SJSA1 (cell line): ENCODE measurements around the gene CAMK2B. TPM values are rescaled to one million over a fixed set of nuclear protein-coding genes. Genes with fewer than 3 reads are reported as not detected.
"Not testable (repeated sequence)": the region's sequence is repeated elsewhere in the genome, so short reads cannot be mapped to it uniquely, and the experiment has no call there.

ENCODE experiments used
- DNase-seq, 2 experiments: peaks; one replicate each; pipeline ENCODE4 v3.0.0-alpha.2; 2015 to 2020; ENCODE audit warnings: low spot score in 2 of 2, low read depth in 1 of 2
- H3K27ac ChIP-seq: fragments of 250-450 bp; sonication (Bioruptor Pico); 2 replicates; pipeline ENCODE4 v1.5.1; 2020; ENCODE audit warnings: mild to moderate bottlenecking, moderate library complexity
- H3K27me3 ChIP-seq: fragments of 250-450 bp; sonication (Bioruptor Pico); replicated peaks from 2 replicates; pipeline ENCODE4 v1.5.1; 2020; ENCODE audit warnings: mild to moderate bottlenecking, moderate library complexity
- H3K36me3 ChIP-seq: fragments of 250-450 bp; sonication (Bioruptor Pico); 2 replicates; pipeline ENCODE4 v1.5.1; 2020; ENCODE audit warnings: mild to moderate bottlenecking
- H3K4me1 ChIP-seq: fragments of 250-450 bp; sonication (Bioruptor Pico); replicated peaks from 2 replicates; pipeline ENCODE4 v1.6.1; 2021; ENCODE audit warnings: mild to moderate bottlenecking
- H3K4me3 ChIP-seq: fragments of 250-450 bp; sonication (Bioruptor Pico); 2 replicates; pipeline ENCODE4 v1.5.1; 2020; ENCODE audit warnings: mild to moderate bottlenecking
- H3K9me3 ChIP-seq: fragments of 250-450 bp; sonication (Bioruptor Pico); replicated peaks from 2 replicates; pipeline ENCODE4 v1.5.1; 2020; ENCODE audit warnings: mild to moderate bottlenecking
- total RNA-seq: library from RNA; depleted of rRNA; stranded (reverse); fragments of >200 nt; shearing (Covaris generic); gene quantifications from 2 replicates; pipeline ENCODE4 v1.2.3, GENCODE V29; 2014; rRNA removed

The CAMK2B gene
- total RNA-seq, 1 experiment from 2014 or later = not detected

DNA sequence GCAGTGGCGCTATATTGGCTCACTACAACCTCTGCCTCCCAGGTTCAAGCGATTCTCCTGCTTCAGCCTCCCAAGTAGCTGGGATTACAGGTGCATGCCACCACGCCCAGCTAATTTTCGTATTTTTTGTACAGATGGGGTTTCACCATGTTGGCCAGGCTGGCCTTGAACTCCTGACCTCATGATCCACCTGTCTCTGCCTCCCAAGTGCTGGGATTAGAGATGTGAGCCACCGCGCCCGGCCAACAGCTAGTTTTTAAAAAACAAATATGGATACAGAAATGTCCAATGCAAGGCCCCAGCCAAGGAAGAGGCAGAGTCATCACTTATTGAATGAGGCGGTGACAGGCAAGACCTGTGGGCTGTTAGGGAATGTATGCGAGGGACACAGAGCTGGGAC is 153.5 kb downstream of the CAMK2B start:
- not testable (repeated sequence) for H3K27ac ChIP-seq, H3K4me3 ChIP-seq, DNase-seq, H3K27me3 ChIP-seq, H3K36me3 ChIP-seq, H3K9me3 ChIP-seq, H3K4me1 ChIP-seq

DNA sequence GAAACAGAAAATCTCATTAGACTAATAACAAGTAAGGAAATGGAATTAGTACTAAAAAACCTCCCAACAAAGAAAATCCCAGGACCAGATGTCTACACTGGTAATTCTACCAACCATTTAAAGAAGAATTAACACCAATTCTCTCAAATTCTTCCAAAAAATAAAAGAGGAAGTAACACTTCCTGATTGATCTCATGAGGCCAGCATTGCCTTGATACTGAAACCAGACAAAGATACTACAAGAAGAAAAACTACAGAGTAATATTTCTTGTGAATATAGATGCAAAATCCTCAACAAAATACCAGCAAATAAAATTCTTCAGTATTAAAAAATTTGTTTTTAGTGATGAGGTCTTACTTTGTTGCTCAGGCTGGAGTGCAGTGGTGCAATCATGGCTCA is 157.5 kb downstream of the CAMK2B start:
- peaks cover 12% of the 10 kb centered on the region for H3K4me1 ChIP-seq
- no peak overlapping the region for H3K4me3 ChIP-seq
- H3K27ac ChIP-seq = no peak overlapping the region
- no peaks in the 10 kb centered on the region for H3K9me3 ChIP-seq
- no peaks in the 10 kb centered on the region for H3K36me3 ChIP-seq
- H3K27me3 ChIP-seq = no peaks in the 10 kb centered on the region; the same call in 1 of the 2 replicates
- DNase-seq = no peak

Other genes starting within 250 kb of the CAMK2B start
- gene POLM, start 243.1 kb downstream of the CAMK2B start, total RNA-seq = 5.4 and 10.7 TPM in 2 replicates
- not detected in 2 replicates for gene AEBP1, start 221.2 kb downstream of the CAMK2B start, total RNA-seq
- gene POLD2, start 202.0 kb downstream of the CAMK2B start, total RNA-seq = 84.9 and 96.1 TPM in 2 replicates
- not detected in 2 replicates for gene MYL7, start 184.3 kb downstream of the CAMK2B start, total RNA-seq
- gene GCK, start 136.2 kb downstream of the CAMK2B start, total RNA-seq = 0.13 and 1.6 TPM in 2 replicates
- gene YKT6, start 124.6 kb downstream of the CAMK2B start, total RNA-seq = 51.3 and 111 TPM in 2 replicates
- gene NUDCD3, start 165.1 kb upstream of the CAMK2B start, total RNA-seq = 34.4 and 56.5 TPM in 2 replicates
- not detected in 2 replicates for gene NPC1L1, start 215.7 kb upstream of the CAMK2B start, total RNA-seq
- gene DDX56, start 248.3 kb upstream of the CAMK2B start, total RNA-seq = 67.9 and 72.3 TPM in 2 replicates